ENCODE results near the gene NCK1. TPM values are rescaled to one million over a fixed set of nuclear protein-coding genes. Genes with fewer than 3 reads are reported as not detected.

The NCK1 gene
- total and polyA plus RNA-seq, 2 of the 13 experiments (the other 11 are each of a cell fraction or from before 2014, with no cell fraction given): 14.7 to 30.4 TPM

- TF ChIP-seq ZNF687 (CRISPR knock-in tag; IDR thresholded peaks at IDR 0.05): peak; percentile 78
- no peak for TF ChIP-seq ZNF747 (CRISPR knock-in tag; IDR thresholded peaks at IDR 0.05; ENCODE audit: borderline replicate concordance)
- no peak for TF ChIP-seq ZNF253 (CRISPR knock-in tag; IDR thresholded peaks at IDR 0.05; ENCODE audit: borderline replicate concordance)
- TF ChIP-seq ZNF10 (CRISPR knock-in tag; IDR thresholded peaks at IDR 0.05; ENCODE audit: borderline replicate concordance, low read depth): no peak
- TF ChIP-seq, protein P1, sequence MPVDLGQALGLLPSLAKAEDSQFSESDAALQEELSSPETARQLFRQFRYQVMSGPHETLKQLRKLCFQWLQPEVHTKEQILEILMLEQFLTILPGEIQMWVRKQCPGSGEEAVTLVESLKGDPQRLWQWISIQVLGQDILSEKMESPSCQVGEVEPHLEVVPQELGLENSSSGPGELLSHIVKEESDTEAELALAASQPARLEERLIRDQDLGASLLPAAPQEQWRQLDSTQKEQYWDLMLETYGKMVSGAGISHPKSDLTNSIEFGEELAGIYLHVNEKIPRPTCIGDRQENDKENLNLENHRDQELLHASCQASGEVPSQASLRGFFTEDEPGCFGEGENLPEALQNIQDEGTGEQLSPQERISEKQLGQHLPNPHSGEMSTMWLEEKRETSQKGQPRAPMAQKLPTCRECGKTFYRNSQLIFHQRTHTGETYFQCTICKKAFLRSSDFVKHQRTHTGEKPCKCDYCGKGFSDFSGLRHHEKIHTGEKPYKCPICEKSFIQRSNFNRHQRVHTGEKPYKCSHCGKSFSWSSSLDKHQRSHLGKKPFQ (CRISPR knock-in tag; IDR thresholded peaks at IDR 0.05; ENCODE audit: insufficient replicate concordance): no peak
- no peak for TF ChIP-seq ZNF264 (CRISPR knock-in tag; IDR thresholded peaks at IDR 0.05)
- TF ChIP-seq ZNF772 (CRISPR knock-in tag; IDR thresholded peaks at IDR 0.05): no peak
- no peak for TF ChIP-seq PHB2 (IDR thresholded peaks at IDR 0.05; ENCODE audit: partially characterized antibody)
- TF ChIP-seq ZNF432 (CRISPR knock-in tag; IDR thresholded peaks at IDR 0.05; ENCODE audit: borderline replicate concordance): no peak
- TF ChIP-seq ZMAT5 (CRISPR knock-in tag; IDR thresholded peaks at IDR 0.05; ENCODE audit: borderline replicate concordance, low read depth): 0 out of 2 replicates have a peak, but pooled peaks have one; percentile 64
- TF ChIP-seq REST (IDR thresholded peaks at IDR 0.05; ENCODE audit: borderline replicate concordance in 1 of 2, low read depth in 1 of 2, low read length in 2 of 2): peak in 1 of 2 experiments; percentile 10; a peak in 1 of 4 replicates
- no peak for TF ChIP-seq NKX3-1 (CRISPR knock-in tag; IDR thresholded peaks at IDR 0.05)
- TF ChIP-seq HMGXB4 (CRISPR knock-in tag; IDR thresholded peaks at IDR 0.05; ENCODE audit: borderline replicate concordance in 1 of 2, low read depth in 1 of 2): no peak; a peak in 2 of 4 replicates
- no peak for TF ChIP-seq SP5 (CRISPR knock-in tag; IDR thresholded peaks at IDR 0.05; ENCODE audit: borderline replicate concordance, low read depth)
- no peak for TF ChIP-seq CREM (IDR thresholded peaks at IDR 0.05)
- TF ChIP-seq CREM (CRISPR knock-in tag; IDR thresholded peaks at IDR 0.05): no peak
- no peak for TF ChIP-seq KLF12 (CRISPR knock-in tag; IDR thresholded peaks at IDR 0.05; ENCODE audit: borderline replicate concordance)
Measured at GRCh38 chr3:136819392-136819730, 42.6 kb upstream of the NCK1 start (continued).
